LHCN-M2 (cell line): ENCODE results near the gene FGF21. TPM values are rescaled to one million over a fixed set of nuclear protein-coding genes. Genes with fewer than 3 reads are reported as not detected.
"Not testable (repeated sequence)": the region's sequence is repeated elsewhere in the genome, so short reads cannot be mapped to it uniquely, and the experiment has no call there.

ENCODE experiments used
- DNase-seq: peaks from one replicate; pipeline ENCODE4 v3.0.0-alpha.2; 2012; ENCODE audit warnings: low read depth
- total RNA-seq: library from RNA; depleted of rRNA; stranded (reverse); fragments of >200 nt; gene quantifications from 2 replicates; pipeline ENCODE4 v1.2.3, GENCODE V29; 2014; rRNA removed

The FGF21 gene
- total RNA-seq, 1 experiment from 2014 or later, result not detected

DNA sequence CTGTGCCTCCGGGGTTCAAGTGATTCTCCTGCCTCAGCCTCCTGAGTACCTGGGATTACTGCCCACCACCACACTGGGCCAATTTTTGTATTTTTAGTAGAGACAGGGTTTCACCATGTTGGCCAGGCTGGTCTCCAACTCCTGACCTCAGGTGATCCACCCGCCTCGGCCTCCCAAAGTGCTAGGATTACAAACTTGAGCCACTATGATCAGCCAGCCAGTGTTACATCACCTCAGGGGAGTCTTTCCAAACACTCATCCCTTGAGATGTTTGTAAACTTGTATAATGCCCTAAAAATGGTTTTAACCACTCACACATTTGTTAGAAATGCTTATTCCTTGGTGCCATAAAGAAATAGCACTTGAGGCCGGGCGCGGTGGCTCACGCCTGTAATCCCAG is 31.1 kb downstream of the FGF21 start:
- DNase-seq, result not testable (repeated sequence)

DNA sequence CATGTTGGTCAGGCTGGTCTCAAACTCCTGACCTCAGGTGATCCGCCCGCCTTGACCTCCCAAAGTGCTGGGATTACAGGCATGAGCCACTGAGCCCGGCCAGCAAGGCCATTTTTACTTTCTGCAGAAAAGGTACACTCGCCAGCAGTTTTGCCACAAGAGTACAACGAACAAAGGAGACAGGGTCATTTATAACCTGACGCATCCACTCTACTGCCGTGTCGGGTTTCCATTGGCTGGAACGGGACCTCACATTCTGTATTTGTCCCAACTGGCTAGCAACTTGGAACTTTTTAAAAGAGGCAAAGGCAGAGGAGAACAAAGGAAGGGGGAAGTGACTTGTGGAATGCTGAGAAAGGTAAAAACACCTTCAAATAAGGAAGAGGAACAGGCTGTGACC is 32.0 kb downstream of the FGF21 start:
- DNase-seq, result not testable (repeated sequence)

GRCh38 chr19:48793271-48793670 is 37.9 kb downstream of the FGF21 start:
- DNase-seq, result no peak

- no peak for DNase-seq
These were observed 39.0 kb downstream of the FGF21 start for GRCh38 chr19:48794291-48794690.

DNA sequence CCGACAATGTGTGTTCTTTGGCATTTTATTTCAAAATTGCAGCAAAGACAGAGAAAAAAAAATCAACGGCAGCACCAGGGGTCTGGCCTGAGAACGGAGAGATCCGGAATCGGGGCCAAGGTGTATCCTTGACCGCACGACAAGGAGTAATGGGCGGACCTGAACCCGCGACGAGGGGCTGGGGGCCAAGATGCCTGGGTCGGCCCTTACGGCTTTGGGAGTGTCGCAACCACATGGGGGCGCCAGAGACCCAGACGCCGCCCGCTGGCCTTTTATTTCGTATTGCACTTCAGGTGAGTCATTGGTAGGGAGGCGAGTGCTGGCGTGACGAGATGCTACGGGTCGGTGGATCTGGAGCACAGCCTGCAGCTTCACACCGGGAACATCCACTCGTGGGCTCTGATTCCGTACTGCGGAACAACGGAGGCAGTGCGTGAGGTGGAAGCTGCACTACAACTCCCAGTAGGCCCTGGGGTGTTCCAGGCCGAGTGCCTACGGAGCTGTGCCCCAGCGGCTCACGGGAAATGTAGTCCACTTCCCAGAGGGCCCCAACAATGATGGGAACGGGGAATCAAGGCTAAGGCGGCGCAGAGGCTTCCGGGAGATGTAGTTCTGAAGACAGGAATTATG is 39.8 kb downstream of the FGF21 start:
- DNase-seq, result peak; percentile 94

GRCh38 chr19:48795685-48796070 is 40.4 kb downstream of the FGF21 start:
- no peak for DNase-seq

- no peak for DNase-seq
These were observed 41.2 kb downstream of the FGF21 start for GRCh38 chr19:48796298-48797083.

DNA sequence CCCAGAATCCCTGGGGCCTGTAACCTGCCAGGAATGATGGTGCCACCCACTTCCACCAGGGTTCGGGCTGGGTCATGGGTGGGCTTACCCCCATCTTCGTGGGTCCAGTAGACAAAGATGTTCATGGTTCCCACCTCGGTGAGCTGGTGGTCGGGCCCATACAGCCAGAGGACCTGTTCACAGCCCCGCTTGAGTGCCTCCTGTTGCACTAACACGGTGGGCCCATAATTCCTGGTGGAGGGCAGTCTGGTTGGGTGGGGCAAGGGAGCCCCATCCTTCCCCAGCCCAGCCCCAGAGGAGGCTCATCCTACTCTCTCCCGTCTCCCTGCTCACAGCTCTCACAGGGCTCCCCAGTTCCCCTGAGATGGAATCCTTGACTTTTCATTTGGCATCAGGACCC is 41.8 kb downstream of the FGF21 start:
- DNase-seq, result no peak

- DNase-seq, result no peak
These were observed 43.6 kb downstream of the FGF21 start for GRCh38 chr19:48798937-48799336.

GRCh38 chr19:48799358-48800300 is 44.3 kb downstream of the FGF21 start:
- DNase-seq, result no peak

- DNase-seq, result no peak
These were observed 47.3 kb downstream of the FGF21 start for GRCh38 chr19:48802623-48803022.

DNA sequence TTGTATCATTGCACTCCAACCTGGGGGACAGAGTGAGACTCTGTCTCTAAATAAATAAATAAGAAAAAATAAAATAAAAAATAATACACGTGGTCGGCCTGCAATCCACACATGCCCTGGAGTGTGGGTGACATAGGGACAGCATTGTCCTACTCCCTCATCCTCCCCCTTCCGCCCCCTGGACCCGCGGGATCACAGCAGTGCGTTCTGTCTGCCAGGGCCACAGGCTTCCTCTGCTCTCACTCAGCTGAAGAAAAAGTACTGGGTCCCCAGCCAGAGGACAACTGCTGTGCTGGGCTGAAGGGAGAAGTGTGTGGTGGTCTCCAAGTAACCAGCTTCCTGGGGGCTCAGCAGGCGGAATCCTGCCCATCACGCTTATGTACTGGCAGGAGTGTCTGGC is 49.2 kb downstream of the FGF21 start:
- no peak for DNase-seq

GRCh38 chr19:48805452-48805851 is 50.1 kb downstream of the FGF21 start:
- no peak for DNase-seq

DNA sequence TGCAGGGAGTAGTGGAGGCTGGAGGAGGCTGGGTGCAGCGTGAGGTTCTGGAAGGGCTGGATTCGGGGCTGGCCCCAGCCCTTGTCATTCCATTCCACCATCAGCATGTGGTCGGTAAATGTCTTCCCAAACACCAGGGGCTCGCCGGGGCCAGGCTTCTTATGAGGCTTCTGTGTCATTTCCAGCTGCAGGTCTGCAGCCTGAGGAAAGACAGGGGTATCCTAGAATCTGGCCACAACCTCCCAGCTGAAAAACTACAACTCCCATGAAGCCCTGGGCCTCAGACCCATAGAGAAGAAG is 51.1 kb downstream of the FGF21 start:
- DNase-seq, result no peak

- DNase-seq, result no peak
These were observed 51.7 kb downstream of the FGF21 start for GRCh38 chr19:48806818-48807589.

- DNase-seq, result no peak
These were observed 52.4 kb downstream of the FGF21 start for GRCh38 chr19:48807590-48808308.

Other genes starting within 250 kb of the FGF21 start
- gene LMTK3, start 243.7 kb upstream of the FGF21 start, total RNA-seq, result 0.06 and 0.13 TPM in 2 replicates
- not detected in 2 replicates for gene SULT2B1, start 203.4 kb upstream of the FGF21 start, total RNA-seq
- not detected in 2 replicates for gene SPACA4, start 148.8 kb upstream of the FGF21 start, total RNA-seq
- gene FAM83E, start 140.4 kb upstream of the FGF21 start, total RNA-seq, result not detected in 2 replicates
- gene RPL18, start 136.3 kb upstream of the FGF21 start, total RNA-seq, result 1,651 and 2,205 TPM in 2 replicates
- 13.3 and 16.2 TPM in 2 replicates for gene SPHK2, start 136.0 kb upstream of the FGF21 start, total RNA-seq
- 2.9 and 4.8 TPM in 2 replicates for gene DBP, start 118.1 kb upstream of the FGF21 start, total RNA-seq
- gene CA11, start 109.3 kb upstream of the FGF21 start, total RNA-seq, result 0.83 and 2.4 TPM in 2 replicates
- not detected in 2 replicates for gene NTN5, start 82.5 kb upstream of the FGF21 start, total RNA-seq
- not detected in 2 replicates for gene FUT2, start 59.6 kb upstream of the FGF21 start, total RNA-seq
- gene MAMSTR, start 35.8 kb upstream of the FGF21 start, total RNA-seq, result 2.4 and 3.5 TPM in 2 replicates
- 0.11 and 0.26 TPM in 2 replicates for gene RASIP1, start 14.9 kb upstream of the FGF21 start, total RNA-seq
- not detected in 2 replicates for gene IZUMO1, start 8.6 kb upstream of the FGF21 start, total RNA-seq
- not detected in 2 replicates for gene FUT1, start 2.9 kb upstream of the FGF21 start, total RNA-seq
- gene BCAT2, start 55.5 kb downstream of the FGF21 start, total RNA-seq, result 23.8 and 26.5 TPM in 2 replicates
- not detected in 2 replicates for gene HSD17B14, start 81.0 kb downstream of the FGF21 start, total RNA-seq
- gene PLEKHA4, start 113.1 kb downstream of the FGF21 start, total RNA-seq, result 21.3 and 27.8 TPM in 2 replicates
- gene PPP1R15A, start 116.9 kb downstream of the FGF21 start, total RNA-seq, result 55.7 and 58.2 TPM in 2 replicates
- gene TULP2, start 143.2 kb downstream of the FGF21 start, total RNA-seq, result not detected in 2 replicates
- gene NUCB1, start 144.8 kb downstream of the FGF21 start, total RNA-seq, result 213 and 221 TPM in 2 replicates
- gene DHDH, start 178.2 kb downstream of the FGF21 start, total RNA-seq, result 0.96 TPM in 1 of 2 replicates, not detected in the other
- 170 and 176 TPM in 2 replicates for gene BAX, start 199.4 kb downstream of the FGF21 start, total RNA-seq
- 2,158 and 2,177 TPM in 2 replicates for gene FTL, start 209.8 kb downstream of the FGF21 start, total RNA-seq
- 78.8 and 80.0 TPM in 2 replicates for gene GYS1, start 237.8 kb downstream of the FGF21 start, total RNA-seq
- 263 and 300 TPM in 2 replicates for gene RUVBL2, start 238.4 kb downstream of the FGF21 start, total RNA-seq